Hepatic stellate cell (primary cell): ENCODE data around the gene SAMD13.
"Not testable (repeated sequence)": the region's sequence is repeated elsewhere in the genome, so short reads cannot be mapped to it uniquely, and the experiment has no call there.

Experiments
- DNase-seq: peaks from one replicate; pipeline ENCODE4 v3.0.0; 2011; ENCODE audit warnings: low spot score

Gene SAMD13

DNA sequence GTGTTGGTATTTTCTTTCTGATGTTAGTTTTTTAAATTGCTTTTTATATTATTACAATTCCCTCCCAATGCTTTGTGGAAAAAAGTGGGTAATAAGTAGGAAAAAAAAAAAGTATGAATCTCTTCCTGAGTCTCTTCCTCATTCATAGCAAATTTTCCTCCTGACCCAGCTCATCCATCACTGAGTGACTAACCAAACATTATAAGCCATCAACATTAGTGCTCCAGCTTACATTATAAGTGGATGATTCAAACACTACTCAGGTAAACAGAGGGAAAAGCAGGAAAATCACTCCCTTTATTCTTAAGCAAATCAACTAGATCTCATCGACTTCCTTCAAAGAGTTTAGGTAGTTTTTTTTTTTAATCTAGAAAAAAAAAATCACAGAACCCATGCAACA, 15.4 kb upstream of the SAMD13 start:
- no peak for DNase-seq

- DNase-seq: not testable (repeated sequence)
Observed at GRCh38 chr1:84287389-84287788, 14.1 kb upstream of the SAMD13 start.

- no peak for DNase-seq
Observed at GRCh38 chr1:84289169-84289785, 12.2 kb upstream of the SAMD13 start.

DNA sequence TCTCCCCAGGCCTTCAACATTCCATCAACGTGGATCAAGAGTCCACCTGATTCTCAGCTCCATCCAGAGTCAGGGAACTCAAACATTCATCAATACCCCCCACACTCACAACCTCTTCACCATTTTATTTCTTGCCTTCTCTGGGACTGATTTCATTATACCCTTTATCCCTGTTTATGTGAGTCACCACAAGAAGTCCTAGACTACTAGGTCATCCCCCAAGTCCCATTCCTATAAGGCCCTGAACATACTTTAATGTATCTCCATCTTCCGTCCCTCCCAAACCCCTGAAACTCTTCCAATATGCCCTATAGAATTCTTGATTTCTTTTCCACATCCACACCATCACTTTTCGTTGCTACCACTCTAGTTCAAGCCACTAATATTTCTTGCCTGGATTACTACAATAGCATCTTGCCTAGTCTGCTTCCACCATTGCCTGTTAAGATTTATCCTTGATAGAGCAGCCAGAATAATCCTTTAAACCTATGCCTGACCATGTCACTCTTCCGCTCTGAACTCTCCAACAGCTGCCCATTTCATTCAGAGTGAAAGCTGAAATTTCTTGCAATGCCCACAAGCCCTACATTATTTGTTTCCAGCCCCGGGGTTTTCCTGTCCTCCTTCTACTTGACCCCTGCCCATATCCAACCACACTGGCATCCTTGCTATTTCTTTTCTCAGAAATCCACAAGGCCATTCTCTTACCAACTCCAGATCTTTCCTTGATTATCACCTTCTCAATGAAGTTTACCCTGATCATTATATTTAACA, 9.4 kb upstream of the SAMD13 start:
- DNase-seq: no peak

GRCh38 chr1:84293766-84294165, 7.7 kb upstream of the SAMD13 start:
- DNase-seq: no peak

- DNase-seq: no peak
Observed at GRCh38 chr1:84294751-84295150, 6.8 kb upstream of the SAMD13 start.

GRCh38 chr1:84297546-84298244, 3.8 kb upstream of the SAMD13 start:
- no peak for DNase-seq

- DNase-seq: peak; percentile 53
Observed at GRCh38 chr1:84298328-84298683, 3.2 kb upstream of the SAMD13 start.

GRCh38 chr1:84298684-84299535, 2.6 kb upstream of the SAMD13 start:
- DNase-seq: peak; percentile 42

DNA sequence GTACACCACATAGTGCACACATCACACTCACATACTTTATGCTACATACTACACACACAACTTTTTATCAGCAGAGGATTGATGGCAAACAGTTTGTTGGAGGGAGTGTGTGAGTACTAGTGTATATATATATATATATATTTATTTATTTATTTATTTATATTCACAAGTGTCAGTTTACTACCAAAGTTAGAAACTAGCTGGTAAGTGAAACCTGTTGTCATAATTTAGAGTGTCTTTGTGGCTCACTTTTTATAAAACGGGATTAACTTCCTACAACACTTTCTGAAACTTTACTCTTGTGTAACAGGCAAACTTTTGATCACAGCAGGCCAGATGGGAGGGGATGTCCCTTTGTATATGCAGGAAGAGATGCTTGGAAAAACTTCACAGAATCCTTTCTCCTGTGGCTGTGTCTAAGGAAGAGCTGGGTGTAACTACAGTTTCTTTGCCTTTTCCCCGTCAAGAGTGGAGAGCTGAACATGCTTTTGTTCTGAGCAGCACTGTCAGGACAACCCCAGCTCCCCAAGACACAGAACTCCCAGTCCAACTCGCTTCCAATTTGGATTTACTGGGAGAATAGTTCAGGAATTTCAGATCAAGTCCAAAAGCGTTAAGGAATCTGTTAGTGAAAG, 1.9 kb upstream of the SAMD13 start:
- DNase-seq: no peak

DNA sequence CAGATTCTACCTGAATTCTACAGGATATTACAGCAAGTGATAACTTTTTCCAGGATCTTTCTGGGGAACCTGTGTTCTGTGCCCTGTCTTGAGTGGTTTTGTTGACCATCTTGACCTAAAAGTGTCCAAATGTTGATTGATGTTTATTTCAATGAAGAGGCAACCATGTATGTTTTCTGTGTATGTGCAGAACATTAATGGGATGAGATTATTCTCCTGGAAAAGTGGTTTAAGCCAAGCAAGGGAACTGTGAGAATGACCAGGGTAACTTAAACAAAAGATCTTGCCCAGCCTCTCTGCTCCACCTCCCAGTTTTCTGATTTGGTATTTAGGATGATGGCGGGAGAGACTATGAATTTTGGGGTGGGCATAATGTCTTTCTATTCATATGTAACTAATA, 1.0 kb upstream of the SAMD13 start:
- no peak for DNase-seq

DNA sequence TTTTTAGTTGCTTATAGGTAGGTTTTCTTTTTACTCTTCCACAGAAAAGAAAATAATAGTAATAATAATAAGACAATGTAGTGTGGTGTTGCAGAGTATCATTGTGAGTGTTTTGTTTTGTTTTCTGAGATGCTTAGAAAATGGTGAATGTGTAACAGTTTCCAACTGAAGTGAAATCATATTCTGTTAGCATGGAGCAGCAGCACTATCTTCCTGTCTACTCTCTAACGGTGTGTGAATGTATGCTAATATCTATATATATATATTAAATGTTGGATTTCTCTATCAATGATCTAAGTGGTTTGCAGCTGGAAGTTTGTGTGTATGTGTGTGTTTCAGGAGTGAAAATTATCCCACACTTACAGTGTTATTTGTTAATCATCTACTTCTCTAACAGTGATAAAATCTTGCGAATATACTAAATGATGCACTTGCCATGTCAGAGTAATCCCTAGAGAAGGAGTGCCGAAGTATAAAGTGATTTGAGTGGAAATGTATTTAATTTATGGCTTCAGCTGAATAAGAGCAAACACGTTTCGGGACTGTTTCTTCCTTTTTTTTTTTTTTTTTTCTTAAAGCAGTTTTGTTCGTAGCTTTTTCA, 377 bp downstream of the SAMD13 start:
- no peak for DNase-seq

DNA sequence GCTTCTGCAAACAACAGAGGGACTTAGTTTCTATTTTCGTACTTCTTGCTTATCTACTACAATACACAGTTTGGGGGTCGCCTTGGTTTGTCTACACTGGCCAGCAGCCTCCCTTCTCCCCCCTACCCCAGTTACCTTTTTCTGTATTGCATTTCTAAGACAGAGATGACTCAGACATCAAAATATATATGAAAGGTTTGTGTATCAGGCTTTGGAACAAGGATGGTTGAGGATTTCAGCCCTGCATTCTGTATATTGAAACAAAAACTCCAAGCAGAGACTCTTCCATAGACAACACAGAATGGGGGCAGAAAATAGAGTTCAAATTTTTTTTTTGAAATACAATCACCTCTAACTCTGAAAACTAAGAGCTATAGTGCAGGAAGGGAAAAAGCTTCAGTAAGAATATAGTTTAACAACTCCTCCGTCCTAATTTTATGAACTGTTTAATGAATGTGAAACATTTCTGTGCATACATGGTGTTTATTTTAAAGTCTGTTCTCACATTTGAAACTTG, 1.9 kb downstream of the SAMD13 start:
- DNase-seq: no peak

DNA sequence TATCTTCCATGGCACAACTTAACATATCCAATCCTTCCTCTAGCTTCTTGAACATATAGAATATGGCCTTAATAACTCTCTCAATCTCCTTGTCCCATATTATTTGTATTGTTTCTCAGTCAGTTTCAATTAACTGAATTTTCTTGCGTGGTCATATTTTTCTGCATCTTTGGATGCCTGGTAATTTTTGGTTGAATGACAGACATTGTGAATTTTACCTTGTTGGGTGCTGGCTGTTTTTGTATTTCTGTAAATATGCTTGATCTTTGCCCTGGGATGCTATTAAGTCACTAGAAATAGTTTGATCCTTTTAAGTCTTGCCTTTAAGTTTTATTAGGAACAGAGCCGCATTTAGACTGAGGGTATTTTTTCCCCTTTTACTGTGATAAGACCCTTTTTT, 5.9 kb downstream of the SAMD13 start:
- no peak for DNase-seq

- no peak for DNase-seq
Observed at GRCh38 chr1:84311296-84311695, 9.8 kb downstream of the SAMD13 start.

DNA sequence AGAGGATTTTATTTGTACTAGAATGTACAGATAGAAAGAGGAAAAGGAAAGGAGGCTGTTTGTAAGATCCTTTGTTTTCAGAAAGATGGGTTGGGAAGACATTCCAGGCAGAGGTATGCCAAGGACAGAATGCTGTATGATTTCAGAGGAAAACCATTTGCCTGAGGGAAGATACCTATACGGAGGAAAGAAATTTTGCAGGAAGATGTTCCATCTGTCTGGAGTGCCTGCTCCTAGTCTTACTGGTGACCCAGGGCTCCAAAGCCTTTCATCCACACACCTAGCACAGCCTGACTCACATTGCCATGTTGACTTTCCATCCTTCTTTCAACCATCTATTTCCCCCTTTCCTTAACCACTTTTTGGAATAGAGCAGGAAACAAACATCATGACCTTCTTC, 18.2 kb downstream of the SAMD13 start:
- no peak for DNase-seq

DNA sequence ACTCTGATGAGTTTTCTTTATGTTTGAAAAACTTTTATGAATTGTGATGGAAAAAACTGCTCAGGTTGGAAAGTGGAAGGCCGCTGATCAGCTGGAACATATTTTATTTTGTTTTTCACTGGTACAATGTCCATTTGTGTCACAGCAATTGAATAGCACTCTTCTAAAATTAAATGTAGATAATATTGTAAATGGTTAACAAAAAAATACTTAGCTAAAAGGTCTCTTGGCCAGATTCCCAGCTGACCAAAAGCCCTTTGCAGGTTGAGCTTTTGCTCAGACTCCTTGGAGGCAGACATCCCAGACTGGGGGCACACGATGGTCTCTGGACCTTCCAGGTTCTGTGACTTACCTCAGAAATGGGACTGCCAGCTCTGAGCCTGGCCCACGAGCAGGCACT, 26.3 kb downstream of the SAMD13 start:
- no peak for DNase-seq

DNA sequence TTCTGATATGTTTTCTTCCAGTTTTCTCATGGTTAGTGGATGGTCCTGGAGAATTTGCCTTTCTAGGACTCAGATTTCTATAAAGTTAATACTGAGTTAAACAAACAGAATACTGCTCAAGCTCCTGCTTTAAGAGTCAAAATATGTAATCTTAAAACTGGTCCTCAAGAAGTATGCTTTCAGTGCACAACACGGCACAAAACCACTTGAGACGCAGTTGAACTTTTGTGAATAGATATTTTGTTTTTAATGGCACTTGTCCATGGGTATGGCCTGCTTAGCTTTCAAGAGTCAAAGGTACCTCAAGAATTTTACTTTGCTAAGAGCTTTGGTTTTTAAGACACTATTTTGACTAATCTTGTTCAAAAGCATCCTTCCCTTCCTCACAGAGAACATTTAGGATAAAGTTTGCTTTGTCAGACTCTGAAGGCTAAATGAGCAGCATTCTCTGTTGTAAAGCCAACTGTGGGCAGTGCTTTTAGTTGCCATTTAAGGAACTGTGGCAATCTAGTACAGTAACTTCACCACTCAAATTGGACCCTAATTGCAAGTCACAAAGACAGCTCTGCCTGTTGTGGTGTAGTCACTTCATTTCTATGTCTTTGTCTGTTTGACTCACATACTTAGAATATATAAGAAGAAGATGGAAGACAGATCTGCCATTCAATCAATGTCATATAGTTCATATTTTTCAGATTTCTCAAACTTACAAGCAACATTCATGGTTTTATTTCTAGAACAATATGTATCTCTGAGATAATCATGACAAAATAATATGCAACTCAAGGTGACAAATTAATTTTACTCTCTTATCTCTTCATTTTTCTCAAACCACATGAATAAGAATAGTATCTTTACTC, 28.8 kb downstream of the SAMD13 start:
- no peak for DNase-seq

DNA sequence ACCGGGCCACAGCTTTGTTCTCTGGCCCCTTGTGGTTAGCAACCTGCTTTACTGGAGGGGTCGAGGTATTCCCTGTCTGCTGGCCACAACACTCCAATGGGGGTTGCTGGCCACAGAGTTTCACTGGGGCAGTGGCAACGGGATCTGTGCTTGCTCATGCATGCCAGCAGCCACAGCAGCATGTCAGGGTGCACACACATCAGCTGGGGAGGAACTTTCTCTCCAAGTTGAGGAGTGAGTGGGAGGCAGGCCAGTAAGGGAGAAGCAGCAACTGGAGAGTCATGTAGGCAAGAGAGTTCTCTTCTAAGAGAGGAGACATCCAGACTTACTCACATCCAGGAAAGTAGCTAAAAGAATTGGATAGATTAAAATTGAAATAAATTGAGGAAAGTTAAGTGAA, 38.0 kb downstream of the SAMD13 start:
- no peak for DNase-seq

GRCh38 chr1:84344286-84344685, 42.8 kb downstream of the SAMD13 start:
- peak; percentile 11 for DNase-seq
